ENCODE data around the gene RNF113A.

RNF113A gene

DNA sequence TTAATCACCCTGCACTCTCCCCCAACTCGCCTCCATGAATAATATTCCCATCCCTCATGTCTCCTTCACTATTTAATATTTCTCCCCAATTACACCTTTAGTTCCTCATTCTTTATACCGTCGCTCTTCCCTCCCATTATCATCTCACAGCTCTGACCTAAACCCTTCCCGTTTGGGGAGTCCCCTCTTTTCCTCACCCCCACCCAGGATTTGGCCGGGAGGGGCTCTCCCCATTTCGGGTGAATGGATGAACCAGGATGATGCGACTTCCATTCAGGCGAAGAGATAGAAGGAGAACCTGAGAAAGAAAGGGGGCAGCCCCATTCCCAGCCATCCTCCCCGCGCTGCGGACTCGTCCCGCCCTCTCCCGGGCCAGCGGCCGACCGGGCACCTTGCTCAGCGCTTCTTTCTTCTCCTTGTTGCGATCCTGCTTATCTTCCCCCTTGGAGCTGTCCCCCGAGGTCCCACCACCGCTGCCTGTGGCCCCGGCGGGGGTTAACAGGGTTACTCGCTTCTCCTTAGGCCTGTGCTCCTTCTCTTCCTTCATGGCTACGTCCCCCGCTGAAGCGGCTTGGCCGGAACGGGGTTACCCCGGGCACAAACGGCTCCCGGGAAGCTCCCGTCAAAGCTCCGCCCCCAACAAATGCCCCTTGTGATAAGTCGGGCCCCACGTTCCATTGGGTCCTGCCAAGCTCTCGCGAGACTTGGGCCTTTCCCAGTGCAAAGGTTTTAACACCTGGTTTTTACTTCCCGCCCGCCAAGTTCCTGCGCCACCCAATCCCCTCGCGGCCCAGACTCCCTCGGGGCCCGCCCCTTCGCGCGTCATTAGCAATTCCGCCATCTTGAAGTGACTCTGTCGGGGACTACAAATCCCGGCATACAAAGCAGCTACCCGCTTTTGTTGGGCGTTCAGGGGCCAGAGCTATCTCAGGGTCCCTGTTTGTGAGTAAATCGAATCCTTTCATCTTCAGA lies 18.9 kb downstream of the RNF113A start, which contains the start of gene UPF3B:
Gene UPF3B, minus strand, starts transcription at position 582 of the 972 bp plus-strand sequence. Its CDS starts 35 bp downstream, at position 547.
- Histone ChIP-seq H3K4me3 (replicated peaks; ENCODE audit: insufficient read depth, low read length) (peak within 1 kb of the TSS; percentile 76), H3K27me3 (ENCODE audit: insufficient read depth, poor library complexity, severe bottlenecking) (no peaks in the 10 kb centered on the region), H3K27ac (replicated peaks) (peak within 1 kb of the TSS; percentile 89)
- DNase-seq (ENCODE audit: low read depth in 1 of 2, low spot score in 1 of 2), result peak; percentile 91 to 98
- TF ChIP-seq, protein P1, sequence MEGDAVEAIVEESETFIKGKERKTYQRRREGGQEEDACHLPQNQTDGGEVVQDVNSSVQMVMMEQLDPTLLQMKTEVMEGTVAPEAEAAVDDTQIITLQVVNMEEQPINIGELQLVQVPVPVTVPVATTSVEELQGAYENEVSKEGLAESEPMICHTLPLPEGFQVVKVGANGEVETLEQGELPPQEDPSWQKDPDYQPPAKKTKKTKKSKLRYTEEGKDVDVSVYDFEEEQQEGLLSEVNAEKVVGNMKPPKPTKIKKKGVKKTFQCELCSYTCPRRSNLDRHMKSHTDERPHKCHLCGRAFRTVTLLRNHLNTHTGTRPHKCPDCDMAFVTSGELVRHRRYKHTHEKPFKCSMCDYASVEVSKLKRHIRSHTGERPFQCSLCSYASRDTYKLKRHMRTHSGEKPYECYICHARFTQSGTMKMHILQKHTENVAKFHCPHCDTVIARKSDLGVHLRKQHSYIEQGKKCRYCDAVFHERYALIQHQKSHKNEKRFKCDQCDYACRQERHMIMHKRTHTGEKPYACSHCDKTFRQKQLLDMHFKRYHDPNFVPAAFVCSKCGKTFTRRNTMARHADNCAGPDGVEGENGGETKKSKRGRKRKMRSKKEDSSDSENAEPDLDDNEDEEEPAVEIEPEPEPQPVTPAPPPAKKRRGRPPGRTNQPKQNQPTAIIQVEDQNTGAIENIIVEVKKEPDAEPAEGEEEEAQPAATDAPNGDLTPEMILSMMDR (IDR thresholded peaks at IDR 0.05; ENCODE audit: insufficient read depth, low read length), result no peak
- TF ChIP-seq GABPA (IDR thresholded peaks at IDR 0.05; ENCODE audit: low read depth) (no peak), POLR2AphosphoS5 (IDR thresholded peaks at IDR 0.05; ENCODE audit: low read depth) (peak; percentile 65), REST (IDR thresholded peaks at IDR 0.05; ENCODE audit: insufficient replicate concordance, low read depth) (no peak), SPI1 (IDR thresholded peaks at IDR 0.05; ENCODE audit: borderline replicate concordance, low read depth) (no peak)

GRCh38 chrX:119833905-119834304 lies 37.6 kb downstream of the RNF113A start:
- TF ChIP-seq REST (IDR thresholded peaks at IDR 0.05; ENCODE audit: insufficient replicate concordance, low read depth) (no peak), SPI1 (IDR thresholded peaks at IDR 0.05; ENCODE audit: borderline replicate concordance, low read depth) (no peak)
- no peak overlapping the region for H3K27ac ChIP-seq (replicated peaks)
- DNase-seq (ENCODE audit: low read depth in 1 of 2, low spot score in 1 of 2), result no peak
- H3K27me3 ChIP-seq (ENCODE audit: insufficient read depth, poor library complexity, severe bottlenecking), result no peaks in the 10 kb centered on the region
- no peak overlapping the region for H3K4me3 ChIP-seq (replicated peaks; ENCODE audit: insufficient read depth, low read length)

DNA sequence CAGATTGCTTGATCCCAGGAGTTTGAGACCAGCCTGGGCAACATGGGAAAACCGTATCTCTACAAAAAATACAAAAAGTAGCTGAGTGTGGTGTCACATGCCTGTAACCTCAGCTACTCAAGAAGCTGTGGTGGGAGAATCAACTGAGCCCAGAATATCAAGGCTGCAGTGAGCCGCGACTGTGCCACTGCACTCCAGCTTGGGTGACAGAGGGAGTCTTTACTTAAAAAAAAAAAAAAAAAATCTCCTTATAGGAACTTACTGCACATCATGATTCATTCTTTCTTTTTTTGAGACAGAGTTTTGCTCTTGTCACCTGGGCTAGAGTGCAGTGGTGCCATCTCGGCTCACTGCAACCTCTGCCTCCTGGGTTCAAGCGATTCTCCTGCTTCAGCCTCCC lies 43.1 kb downstream of the RNF113A start:
- TF ChIP-seq, protein P1 (IDR thresholded peaks at IDR 0.05; ENCODE audit: insufficient read depth, low read length), result no peak
- TF ChIP-seq GABPA (IDR thresholded peaks at IDR 0.05; ENCODE audit: low read depth), result no peak
- TF ChIP-seq REST (IDR thresholded peaks at IDR 0.05; ENCODE audit: insufficient replicate concordance, low read depth), result no peak
- TF ChIP-seq SPI1 (IDR thresholded peaks at IDR 0.05; ENCODE audit: borderline replicate concordance, low read depth), result no peak
- TF ChIP-seq POLR2AphosphoS5 (IDR thresholded peaks at IDR 0.05; ENCODE audit: low read depth), result no peak
- Histone ChIP-seq H3K27ac (replicated peaks) (no peak overlapping the region), H3K4me3 (replicated peaks; ENCODE audit: insufficient read depth, low read length) (no peak overlapping the region), H3K27me3 (ENCODE audit: insufficient read depth, poor library complexity, severe bottlenecking) (no peaks in the 10 kb centered on the region)
- no peak for DNase-seq (ENCODE audit: low read depth in 1 of 2, low spot score in 1 of 2)

Data from HL-60 (cell line).